ENCODE measurements around the gene TPGS1.
A peak's percentile ranks its signal among the peaks of the same experiment; 100 is the strongest.
"Not testable (repeated sequence)": the region's sequence is repeated elsewhere in the genome, so short reads cannot be mapped to it uniquely, and the experiment has no call there.

Gene TPGS1

DNA sequence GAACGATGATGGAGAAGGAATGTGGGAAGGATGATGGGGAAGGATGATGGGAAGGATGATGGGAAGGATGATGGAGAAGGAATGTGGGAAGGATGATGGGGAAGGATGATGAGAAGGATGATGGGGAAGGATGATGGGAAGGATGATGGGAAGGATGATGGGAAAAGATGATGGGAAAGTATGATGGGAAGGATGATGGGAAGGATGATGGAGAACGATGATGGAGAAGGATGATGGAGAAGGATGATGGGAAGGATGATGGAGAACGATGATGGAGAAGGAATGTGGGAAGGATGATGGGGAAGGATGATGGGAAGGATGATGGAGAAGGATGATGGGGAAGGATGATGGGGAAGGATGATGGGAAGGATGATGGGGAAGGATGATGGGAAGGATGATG lies 26.2 kb upstream of the TPGS1 start:
- H3K27me3 ChIP-seq (ENCODE audit: control insufficient read depth, insufficient read depth, low read length); H3K9me3 ChIP-seq (ENCODE audit: control insufficient read depth, insufficient read depth, low read length): not testable (repeated sequence)

DNA sequence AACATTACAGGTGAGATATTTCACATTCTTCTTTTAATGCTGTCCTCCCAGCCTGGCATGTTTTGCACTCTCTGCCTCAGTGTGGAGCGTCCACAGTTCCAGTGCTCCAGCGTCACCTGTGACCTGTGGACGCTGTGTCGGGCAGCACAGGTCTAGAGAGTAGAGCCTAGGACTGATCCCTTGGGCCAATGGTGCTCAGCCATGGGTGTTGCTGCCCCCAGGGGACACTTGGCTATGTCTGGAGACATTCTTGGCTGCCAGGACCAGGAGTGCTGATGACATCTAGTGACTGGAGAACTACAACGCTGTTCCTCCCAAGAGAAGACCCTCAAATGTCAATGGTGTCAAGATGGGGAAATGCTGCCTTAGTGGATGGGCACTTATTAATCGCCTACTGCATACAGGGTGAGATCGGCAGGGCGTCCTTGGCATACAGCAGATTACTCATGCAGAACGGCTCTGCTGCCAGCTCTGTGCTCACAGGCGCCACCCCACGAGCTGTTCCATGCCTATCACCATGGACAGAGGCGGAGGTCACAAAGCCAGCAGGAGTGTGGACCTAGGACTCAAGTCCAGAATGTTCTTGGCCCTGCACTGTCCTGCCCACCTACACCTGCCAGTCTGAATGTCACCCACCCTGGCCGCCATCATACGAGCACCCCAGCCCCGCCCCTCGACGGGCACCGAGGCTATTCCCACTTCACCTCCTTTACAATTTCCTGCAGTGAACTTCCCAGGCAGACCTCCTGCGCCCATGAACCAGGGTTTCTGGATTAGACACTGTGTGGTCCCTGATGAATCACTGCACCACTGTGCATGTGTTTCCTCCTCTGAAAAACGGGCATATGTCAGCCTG lies 24.9 kb upstream of the TPGS1 start:
- no peaks in the 10 kb centered on the region for H3K36me3 ChIP-seq (ENCODE audit: control insufficient read depth, insufficient read depth, low read length)
- peaks cover 5% of the 10 kb centered on the region for H3K9me3 ChIP-seq (ENCODE audit: control insufficient read depth, insufficient read depth, low read length)
- H3K9ac ChIP-seq (ENCODE audit: low read depth, low read length), result no peak overlapping the region
- H3K27me3 ChIP-seq (ENCODE audit: control insufficient read depth, insufficient read depth, low read length), result no peaks in the 10 kb centered on the region
- H3K4me1 ChIP-seq (ENCODE audit: control insufficient read depth, insufficient read depth, low read length), result peaks cover 5% of the 10 kb centered on the region
- no peak overlapping the region for H3K4me3 ChIP-seq (ENCODE audit: low read depth, low read length)

More for the DNA sequence above, 26.2 kb upstream of the TPGS1 start:
- H3K4me1 ChIP-seq (ENCODE audit: control insufficient read depth, insufficient read depth, low read length); H3K36me3 ChIP-seq (ENCODE audit: control insufficient read depth, insufficient read depth, low read length); H3K9ac ChIP-seq (ENCODE audit: low read depth, low read length); H3K4me3 ChIP-seq (ENCODE audit: low read depth, low read length): not testable (repeated sequence)

DNA sequence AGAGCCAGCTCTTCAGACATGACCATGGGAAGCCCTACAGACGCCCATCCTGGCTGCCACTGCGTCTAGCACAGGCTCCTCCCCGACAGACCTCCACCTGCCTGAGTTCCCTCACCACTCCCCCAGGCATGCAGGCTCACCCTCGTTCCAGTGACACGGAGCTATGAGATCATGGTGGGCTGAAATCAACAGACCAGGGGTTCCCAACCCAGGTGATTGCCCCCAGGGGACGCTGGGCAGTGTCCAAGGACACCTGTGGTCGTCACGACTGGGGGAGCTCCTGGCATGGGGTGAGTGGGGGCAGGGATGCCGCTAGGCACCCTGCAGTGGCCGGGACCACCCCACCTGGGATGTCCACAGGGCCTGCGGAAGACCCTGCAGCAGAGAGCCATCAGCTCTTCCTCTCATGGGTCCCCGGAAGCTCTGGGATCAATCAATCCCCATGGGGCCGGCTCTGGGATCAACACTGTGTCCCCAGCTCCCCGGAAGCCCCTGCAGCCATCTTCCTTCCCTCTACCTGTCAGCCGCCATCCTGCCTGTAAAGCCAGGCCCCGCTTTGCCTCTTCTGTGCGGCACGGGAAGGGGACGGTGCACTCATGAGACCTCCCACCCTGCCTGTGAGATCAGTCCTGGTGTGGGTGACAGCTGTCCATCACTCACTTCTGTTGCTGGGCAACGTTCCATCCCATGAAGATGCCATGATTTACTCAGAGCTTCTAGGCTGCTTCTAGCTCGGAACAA lies 23.8 kb upstream of the TPGS1 start:
- no peak overlapping the region for H3K4me3 ChIP-seq (ENCODE audit: low read depth, low read length)
- H3K36me3 ChIP-seq (ENCODE audit: control insufficient read depth, insufficient read depth, low read length), result no peaks in the 10 kb centered on the region
- H3K9me3 ChIP-seq (ENCODE audit: control insufficient read depth, insufficient read depth, low read length), result peaks cover 5% of the 10 kb centered on the region
- H3K9ac ChIP-seq (ENCODE audit: low read depth, low read length), result no peak overlapping the region
- H3K27me3 ChIP-seq (ENCODE audit: control insufficient read depth, insufficient read depth, low read length), result no peaks in the 10 kb centered on the region
- H3K4me1 ChIP-seq (ENCODE audit: control insufficient read depth, insufficient read depth, low read length), result peaks cover 5% of the 10 kb centered on the region

- H3K36me3 ChIP-seq (ENCODE audit: control insufficient read depth, insufficient read depth, low read length), result no peaks in the 10 kb centered on the region
- H3K4me3 ChIP-seq (ENCODE audit: low read depth, low read length), result no peak overlapping the region
- H3K9ac ChIP-seq (ENCODE audit: low read depth, low read length), result no peak overlapping the region
- no peaks in the 10 kb centered on the region for H3K27me3 ChIP-seq (ENCODE audit: control insufficient read depth, insufficient read depth, low read length)
- H3K9me3 ChIP-seq (ENCODE audit: control insufficient read depth, insufficient read depth, low read length), result peaks cover 5% of the 10 kb centered on the region
- H3K4me1 ChIP-seq (ENCODE audit: control insufficient read depth, insufficient read depth, low read length), result peaks cover 5% of the 10 kb centered on the region
These were observed 22.8 kb upstream of the TPGS1 start for GRCh38 chr19:484494-484893.

- Histone ChIP-seq H3K9me3 (ENCODE audit: control insufficient read depth, insufficient read depth, low read length) (peaks cover 5% of the 10 kb centered on the region), H3K4me3 (ENCODE audit: low read depth, low read length) (peak overlapping the region; percentile 8), H3K36me3 (ENCODE audit: control insufficient read depth, insufficient read depth, low read length) (no peaks in the 10 kb centered on the region), H3K9ac (ENCODE audit: low read depth, low read length) (no peak overlapping the region), H3K4me1 (ENCODE audit: control insufficient read depth, insufficient read depth, low read length) (peaks cover 5% of the 10 kb centered on the region), H3K27me3 (ENCODE audit: control insufficient read depth, insufficient read depth, low read length) (no peaks in the 10 kb centered on the region)
These were observed 22.2 kb upstream of the TPGS1 start for GRCh38 chr19:485077-485476.

GRCh38 chr19:485583-486236 lies 21.6 kb upstream of the TPGS1 start:
- Histone ChIP-seq H3K4me3 (ENCODE audit: low read depth, low read length) (peak overlapping the region; percentile 8), H3K9ac (ENCODE audit: low read depth, low read length) (peak overlapping the region; percentile 47), H3K36me3 (ENCODE audit: control insufficient read depth, insufficient read depth, low read length) (no peaks in the 10 kb centered on the region), H3K4me1 (ENCODE audit: control insufficient read depth, insufficient read depth, low read length) (peaks cover 5% of the 10 kb centered on the region), H3K9me3 (ENCODE audit: control insufficient read depth, insufficient read depth, low read length) (peaks cover 5% of the 10 kb centered on the region), H3K27me3 (ENCODE audit: control insufficient read depth, insufficient read depth, low read length) (no peaks in the 10 kb centered on the region)

DNA sequence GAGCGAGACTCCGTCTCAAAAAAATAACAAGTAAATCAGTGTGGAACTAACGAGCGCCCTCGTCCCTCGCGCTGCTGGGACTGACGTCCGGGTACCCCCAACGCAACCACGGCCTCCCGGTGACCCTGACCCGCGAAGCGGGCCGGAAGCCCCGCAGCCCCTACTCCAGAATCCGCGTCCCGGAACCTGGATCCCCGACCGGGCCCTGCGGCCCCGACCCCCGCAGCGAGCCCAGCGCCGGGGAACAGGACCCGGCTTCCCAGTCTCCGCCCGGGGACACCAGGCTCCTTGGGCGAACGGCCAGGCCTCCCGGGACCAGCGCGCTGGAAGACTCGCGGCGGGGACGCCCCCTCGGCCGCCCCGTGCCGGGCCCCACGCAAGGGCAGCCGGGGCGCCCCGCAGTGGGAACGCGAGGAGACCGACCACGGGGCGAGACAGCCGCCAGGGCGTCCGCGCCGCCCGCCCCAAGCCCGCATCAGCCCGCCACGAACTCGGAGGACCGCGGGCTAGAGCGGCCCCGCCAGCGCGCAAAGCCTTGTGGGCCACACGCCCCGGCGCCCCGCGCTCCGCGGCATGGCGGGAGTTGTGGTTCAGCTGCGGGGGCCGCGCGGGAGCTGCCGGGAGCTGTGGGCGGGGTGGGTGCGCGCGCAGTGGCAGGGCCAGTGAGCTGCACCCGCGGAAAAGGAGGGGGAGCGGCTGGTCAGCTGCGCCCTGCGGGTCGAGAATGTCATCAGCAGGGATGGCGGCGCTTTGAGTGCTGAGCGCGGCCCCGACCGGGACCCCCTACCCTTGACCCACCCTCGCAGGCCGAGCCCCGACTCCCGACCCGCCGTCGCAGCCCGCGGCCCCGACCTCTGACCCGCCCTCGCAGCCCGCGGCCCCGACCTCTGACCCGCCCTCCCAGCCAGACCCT lies 18.5 kb upstream of the TPGS1 start:
- peaks cover 5% of the 10 kb centered on the region for H3K4me1 ChIP-seq (ENCODE audit: control insufficient read depth, insufficient read depth, low read length)
- H3K36me3 ChIP-seq (ENCODE audit: control insufficient read depth, insufficient read depth, low read length), result no peaks in the 10 kb centered on the region

DNA sequence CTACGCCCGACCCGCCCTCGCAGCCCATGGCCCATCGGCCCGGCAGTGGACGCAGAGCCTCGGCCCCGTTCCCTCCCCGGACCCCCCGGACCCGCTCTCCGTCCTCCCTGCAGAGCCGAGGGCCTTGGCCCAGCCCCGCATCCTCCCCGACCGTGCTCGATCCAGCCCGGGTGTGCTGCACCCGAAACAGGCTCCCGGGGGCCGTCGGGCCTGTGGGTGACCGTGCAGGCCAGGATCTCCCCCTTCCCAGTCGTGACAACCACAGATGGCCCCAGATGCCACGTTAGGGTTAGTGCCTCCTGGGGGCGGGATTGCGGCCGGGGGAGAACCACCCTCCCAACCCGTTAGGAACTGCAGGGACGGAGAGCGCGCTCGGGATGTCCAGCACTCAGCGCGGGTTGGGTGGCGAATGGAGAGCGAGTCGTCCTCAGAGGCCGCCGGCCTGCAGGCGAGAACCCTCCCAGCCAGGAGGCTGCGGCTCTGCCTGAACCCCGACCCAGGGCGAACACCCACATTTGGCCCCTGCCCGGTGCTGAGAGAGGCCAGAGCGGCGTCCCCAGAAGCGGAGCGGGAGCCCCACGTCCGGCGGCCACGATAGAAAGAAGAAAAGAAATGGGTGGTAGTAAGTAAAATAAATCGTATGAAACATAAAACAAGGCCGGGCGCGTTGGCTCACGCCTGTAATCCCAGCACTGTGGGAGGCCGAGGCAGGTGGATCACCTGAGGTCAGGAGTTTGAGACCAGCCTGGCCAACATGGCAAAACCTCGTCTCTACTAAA lies 17.7 kb upstream of the TPGS1 start:
- peak overlapping the region; percentile 74 for H3K4me3 ChIP-seq (ENCODE audit: low read depth, low read length)
- H3K9me3 ChIP-seq (ENCODE audit: control insufficient read depth, insufficient read depth, low read length), result no peaks in the 10 kb centered on the region
- peak overlapping the region; percentile 47 for H3K9ac ChIP-seq (ENCODE audit: low read depth, low read length)
- no peaks in the 10 kb centered on the region for H3K27me3 ChIP-seq (ENCODE audit: control insufficient read depth, insufficient read depth, low read length)
- H3K36me3 ChIP-seq (ENCODE audit: control insufficient read depth, insufficient read depth, low read length), result no peaks in the 10 kb centered on the region
- H3K4me1 ChIP-seq (ENCODE audit: control insufficient read depth, insufficient read depth, low read length), result peaks cover 5% of the 10 kb centered on the region

More for the DNA sequence above, 18.5 kb upstream of the TPGS1 start:
- H3K9ac ChIP-seq (ENCODE audit: low read depth, low read length), result peak overlapping the region; percentile 90
- H3K9me3 ChIP-seq (ENCODE audit: control insufficient read depth, insufficient read depth, low read length), result no peaks in the 10 kb centered on the region
- peak overlapping the region; percentile 74 for H3K4me3 ChIP-seq (ENCODE audit: low read depth, low read length)
- H3K27me3 ChIP-seq (ENCODE audit: control insufficient read depth, insufficient read depth, low read length), result no peaks in the 10 kb centered on the region

DNA sequence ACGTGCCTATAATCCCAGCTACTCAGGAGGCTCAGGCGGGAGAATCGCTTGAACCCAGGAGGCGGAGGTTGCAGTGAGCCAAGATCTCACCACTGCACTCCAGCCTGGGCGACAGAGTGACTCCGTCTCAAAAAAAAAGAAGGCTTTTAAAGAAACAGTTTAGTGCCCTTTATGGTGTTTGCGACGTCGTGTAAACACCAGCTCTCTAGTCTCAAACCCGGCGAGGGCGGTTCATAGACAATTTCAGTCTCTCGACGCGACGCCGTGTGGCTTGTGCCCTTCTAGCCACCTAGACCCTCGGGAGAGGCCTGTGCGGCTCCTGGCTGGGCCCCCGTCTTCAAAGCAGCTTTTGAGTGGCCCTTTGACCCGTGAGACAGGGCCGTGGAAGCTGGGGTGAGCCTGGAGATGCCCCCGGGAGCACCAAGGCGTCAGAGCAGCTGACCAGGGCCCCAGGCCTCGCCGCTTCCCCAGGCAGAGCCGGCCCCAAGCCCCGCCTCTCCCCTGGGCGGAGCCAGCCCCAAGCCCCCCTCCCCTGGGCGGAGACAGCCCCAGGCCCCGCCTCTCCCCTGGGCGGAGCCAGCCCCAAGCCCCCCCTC lies 16.1 kb upstream of the TPGS1 start:
- Histone ChIP-seq H3K4me3 (ENCODE audit: low read depth, low read length) (no peak overlapping the region), H3K27me3 (ENCODE audit: control insufficient read depth, insufficient read depth, low read length) (no peaks in the 10 kb centered on the region), H3K9me3 (ENCODE audit: control insufficient read depth, insufficient read depth, low read length) (no peaks in the 10 kb centered on the region), H3K4me1 (ENCODE audit: control insufficient read depth, insufficient read depth, low read length) (no peaks in the 10 kb centered on the region), H3K36me3 (ENCODE audit: control insufficient read depth, insufficient read depth, low read length) (no peaks in the 10 kb centered on the region), H3K9ac (ENCODE audit: low read depth, low read length) (no peak overlapping the region)

- H3K36me3 ChIP-seq (ENCODE audit: control insufficient read depth, insufficient read depth, low read length), result no peaks in the 10 kb centered on the region
- no peak overlapping the region for H3K9ac ChIP-seq (ENCODE audit: low read depth, low read length)
- no peaks in the 10 kb centered on the region for H3K9me3 ChIP-seq (ENCODE audit: control insufficient read depth, insufficient read depth, low read length)
- no peaks in the 10 kb centered on the region for H3K4me1 ChIP-seq (ENCODE audit: control insufficient read depth, insufficient read depth, low read length)
- no peak overlapping the region for H3K4me3 ChIP-seq (ENCODE audit: low read depth, low read length)
- H3K27me3 ChIP-seq (ENCODE audit: control insufficient read depth, insufficient read depth, low read length), result no peaks in the 10 kb centered on the region
These were observed 15.2 kb upstream of the TPGS1 start for GRCh38 chr19:492091-492531.

Measured in iPS-15b (cell line).